Right lobe of liver (tissue), 6 donors: ENCODE measurements around the gene ZFP62. TPM values are rescaled to one million over a fixed set of nuclear protein-coding genes. Genes with fewer than 3 reads are reported as not detected.

Experiments used
- ATAC-seq, 4 donors: fragments of 200-7000 bp; cut with Tn5 transposase; one replicate each; pipeline ENCODE4 v1.9.1; 2020; ENCODE audit warnings: mild to moderate bottlenecking in 4 of 4, moderate library complexity in 4 of 4
- DNase-seq, 3 donors: peaks; one replicate each; pipeline ENCODE4 v3.0.0-alpha.2; 2020
- H3K27ac ChIP-seq, 3 donors: fragments of 200-600 bp; one replicate each; pipeline ENCODE4 v1.8.0; 2022
- H3K27me3 ChIP-seq, 2 donors: fragments of 200-600 bp; one replicate each; pipeline ENCODE4 v1.8.0; 2022
- H3K36me3 ChIP-seq, 4 donors: fragments of 200-600 bp; sonication (generic) in 1 of 4; one replicate each; pipeline versions ENCODE4 v1.5.1 to v1.8.0; 2017 to 2022; ENCODE audit warnings: control low read depth in 1 of 4
- H3K4me1 ChIP-seq, 4 donors: fragments of 200-600 bp; sonication (generic) in 1 of 4; one replicate each; pipeline versions ENCODE4 v1.5.1 to v1.8.0; 2017 to 2022; ENCODE audit warnings: control low read depth in 1 of 4
- H3K4me3 ChIP-seq, 3 donors: fragments of 200-600 bp; one replicate each; pipeline ENCODE4 v1.8.0; 2022
- H3K9me3 ChIP-seq, 4 donors: fragments of 200-600 bp; sonication (generic) in 1 of 4; one replicate each; pipeline versions ENCODE4 v1.5.1 to v1.8.0; 2017 to 2022; ENCODE audit warnings: control low read depth in 1 of 4
- CTCF ChIP-seq, 4 donors: fragments of 200-600 bp in 3 of 4; fragments of 450-650 bp in 1 of 4; IDR thresholded peaks; one replicate each; pipeline versions ENCODE4 v1.5.1 to v1.8.0; 2016 to 2022; ENCODE audit warnings: antibody characterized with exemption in 4 of 4, mild to moderate bottlenecking in 2 of 4
- POLR2A ChIP-seq: fragments of 450-650 bp; IDR thresholded peaks from one replicate; pipeline ENCODE4 v1.6.1; 2017; ENCODE audit warnings: antibody characterized with exemption, mild to moderate bottlenecking
- whole genome bisulfite sequencing: methylation state at CpG from one replicate; pipeline ENCODE4 v1.1.6; 2018; ENCODE audit warnings: low coverage, low lambda C conversion rate; ENCODE audit not compliant: insufficient coverage; ENCODE audit errors: missing lambda C conversion rate; 5-methylcytosine and 5-hydroxymethylcytosine counted together
- intact Hi-C, 2 donors: fragments of 100-400 bp; cut with DNase I; formaldehyde crosslinking; loops; one replicate each; pipeline versions ENCODE4 v1.11.2 to v1.14.1; 2022
- total RNA-seq, 6 experiments: library from RNA; depleted of rRNA in 2 of 6; stranded (reverse); fragments of >200 nt in 2 of 6; fragmentation: NEBNext Ultra II Directional in 3 of 6; extraction: Animal tissue kit (Norgen Biotek cat#: 25700) in 3 of 6; gene quantifications; one replicate each; pipeline versions ENCODE4 v1.1.0 to v1.2.4, GENCODE V29; 2016 to 2023
- donor health status: DM: no; HTN: yes; CAD: no.
- donor health status: DM: no; HTN: no; CAD: no.
- donor health status: DM: no; HTN: no; CAD: no.
- donor health status: DM: no; HTN: yes; CAD: no.
- donor health status: DM: no; HTN: yes; CAD: no.

The ZFP62 gene
- total RNA-seq, 6 experiments from 2014 or later: 3.6 to 9.0 (median 6.0) TPM

- TF ChIP-seq POLR2A (no peak), CTCF (IDR thresholded peaks at IDR 0.05) (no peak)
- no peak for ATAC-seq
- no peak for DNase-seq
- 61% methylated on average over 2 of the region's 3 CpGs for WGBS
- Histone ChIP-seq H3K4me1 (peaks cover 0 to 7% (median 3%) of the 10 kb centered on the region in 4 donors), H3K27ac (peak overlapping the region in 1 of 3 donors; percentile 18), H3K9me3 (peaks cover 0 to 6% (median 0%) of the 10 kb centered on the region in 4 donors), H3K4me3 (no peak overlapping the region), H3K36me3 (peaks cover 0 to under 1% (median 0%) of the 10 kb centered on the region in 4 donors), H3K27me3 (no peaks in the 10 kb centered on the region)
- intact Hi-C loops: no loop called here
Measured at GRCh38 chr5:180844432-180844831, 16.6 kb downstream of the ZFP62 start.

GRCh38 chr5:180839935-180840334, 21.1 kb downstream of the ZFP62 start:
- Histone ChIP-seq H3K4me3 (no peak overlapping the region), H3K27ac (no peak overlapping the region), H3K27me3 (no peaks in the 10 kb centered on the region), H3K4me1 (peaks cover 0 to 7% (median 3%) of the 10 kb centered on the region in 4 donors), H3K36me3 (no peaks in the 10 kb centered on the region), H3K9me3 (no peaks in the 10 kb centered on the region)
- WGBS: 95% methylated on average over 2 of the region's 3 CpGs
- DNase-seq: no peak
- ATAC-seq: no peak
- intact Hi-C loops: no loop called here
- no peak for TF ChIP-seq CTCF (IDR thresholded peaks at IDR 0.05)
- TF ChIP-seq POLR2A: no peak

DNA sequence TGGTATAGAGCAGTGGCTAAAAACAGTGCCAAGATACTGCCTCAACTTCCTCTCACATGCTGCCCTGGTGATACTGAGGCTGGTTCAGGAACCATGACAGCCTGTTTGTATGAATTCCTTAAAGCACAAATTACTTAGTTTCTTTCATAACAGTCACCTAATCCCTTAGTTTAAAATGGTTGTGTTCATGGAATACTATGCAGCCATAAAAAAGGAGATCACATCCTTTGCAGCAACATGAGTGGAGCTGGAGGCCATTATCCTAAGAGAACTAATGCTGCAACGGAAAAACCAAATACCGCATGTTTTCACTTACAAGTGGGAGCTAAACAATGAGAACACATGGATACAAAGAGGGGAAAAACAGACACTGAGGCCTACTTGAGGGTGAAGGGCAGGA, 21.8 kb downstream of the ZFP62 start:
- H3K27me3 ChIP-seq: no peaks in the 10 kb centered on the region
- TF ChIP-seq POLR2A (no peak), CTCF (IDR thresholded peaks at IDR 0.05) (no peak)
- ATAC-seq: no peak
- no peaks in the 10 kb centered on the region for H3K9me3 ChIP-seq
- no peak for DNase-seq
- intact Hi-C loops: no loop called here
- peaks cover 0 to 7% (median 0%) of the 10 kb centered on the region in 4 donors for H3K36me3 ChIP-seq
- no peak overlapping the region for H3K27ac ChIP-seq
- 84% methylated on average over 2 of the region's 2 CpGs for WGBS
- peaks cover 0 to 5% (median 2%) of the 10 kb centered on the region in 4 donors for H3K4me1 ChIP-seq
- H3K4me3 ChIP-seq: no peak overlapping the region

DNA sequence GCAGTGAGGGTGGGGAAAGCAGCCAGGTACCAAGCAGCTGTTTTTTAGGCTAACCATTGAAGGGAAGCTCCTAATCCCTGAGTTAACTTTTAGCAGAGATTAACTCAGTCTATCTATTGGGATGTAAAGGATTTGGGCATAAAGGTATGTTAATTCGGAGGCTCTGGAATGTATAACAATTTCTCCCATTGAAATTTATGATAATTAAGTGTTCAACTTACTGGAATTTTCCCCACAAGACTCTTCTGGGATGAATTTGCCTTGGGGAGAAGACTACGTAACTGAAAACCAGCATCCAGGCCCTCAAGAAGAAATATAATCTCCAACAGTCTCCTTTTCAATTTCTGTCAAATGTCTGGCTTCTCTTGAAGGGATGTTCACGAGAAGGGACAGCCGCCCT, 23.6 kb downstream of the ZFP62 start:
- no peak for DNase-seq
- no peaks in the 10 kb centered on the region for H3K9me3 ChIP-seq
- no peak overlapping the region for H3K27ac ChIP-seq
- no peak for ATAC-seq
- intact Hi-C loops: no loop called here
- TF ChIP-seq CTCF (IDR thresholded peaks at IDR 0.05): no peak
- TF ChIP-seq POLR2A: no peak
- no peak overlapping the region for H3K4me3 ChIP-seq
- whole genome bisulfite sequencing: 100% methylated on average over 2 of the region's 4 CpGs
- H3K36me3 ChIP-seq: peaks cover 0 to 8% (median 0%) of the 10 kb centered on the region in 4 donors
- H3K4me1 ChIP-seq: peaks cover 0 to 6% (median 2%) of the 10 kb centered on the region in 4 donors
- H3K27me3 ChIP-seq: no peaks in the 10 kb centered on the region

GRCh38 chr5:180832638-180833068, 28.4 kb downstream of the ZFP62 start:
- TF ChIP-seq POLR2A: no peak
- no peak for TF ChIP-seq CTCF (IDR thresholded peaks at IDR 0.05)
- no peaks in the 10 kb centered on the region for H3K27me3 ChIP-seq
- peaks cover 0 to 8% (median 0%) of the 10 kb centered on the region in 4 donors for H3K36me3 ChIP-seq
- no peak overlapping the region for H3K27ac ChIP-seq
- intact Hi-C loops: no loop called here
- DNase-seq (no peak), ATAC-seq (no peak)
- 55% methylated on average over 2 of the region's 2 CpGs for WGBS
- no peaks in the 10 kb centered on the region for H3K9me3 ChIP-seq
- H3K4me1 ChIP-seq: peaks cover 0 to 12% (median 7%) of the 10 kb centered on the region in 4 donors
- peak overlapping the region in 1 of 3 donors; percentile 92 for H3K4me3 ChIP-seq
